CMK (cell line): ENCODE data around the gene BANP.
"Not testable (repeated sequence)": the region's sequence is repeated elsewhere in the genome, so short reads cannot be mapped to it uniquely, and the experiment has no call there.

Source experiments
- DNase-seq: peaks from one replicate; pipeline ENCODE4 v3.0.0-alpha.2; 2010; ENCODE audit warnings: low read depth

BANP gene

DNA sequence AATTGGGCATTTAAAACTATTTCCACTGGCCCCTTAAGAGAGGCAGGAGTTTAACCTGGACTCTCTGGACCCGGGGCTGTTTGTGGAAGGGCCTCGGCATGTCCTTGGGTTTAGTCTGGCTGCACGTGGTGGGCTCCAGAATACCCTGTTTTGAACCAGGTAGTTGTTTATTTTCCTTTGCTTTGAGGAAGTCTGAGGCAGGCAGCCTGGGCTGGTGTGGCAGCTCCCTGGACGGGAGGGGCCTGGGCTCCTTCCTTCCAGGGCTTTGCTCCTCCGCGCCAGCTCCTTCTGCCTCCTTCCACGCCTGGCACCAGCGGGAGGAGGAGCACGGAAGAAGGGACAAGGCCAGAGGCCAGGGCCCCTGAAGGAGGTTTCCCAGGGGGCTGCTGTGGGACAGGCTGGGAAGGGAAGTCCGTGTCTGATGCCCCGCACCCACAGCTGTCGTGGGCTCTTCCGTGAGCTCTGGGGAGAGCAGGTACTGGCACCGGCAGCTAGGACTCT lies 15.5 kb downstream of the BANP start:
- no peak for DNase-seq

DNA sequence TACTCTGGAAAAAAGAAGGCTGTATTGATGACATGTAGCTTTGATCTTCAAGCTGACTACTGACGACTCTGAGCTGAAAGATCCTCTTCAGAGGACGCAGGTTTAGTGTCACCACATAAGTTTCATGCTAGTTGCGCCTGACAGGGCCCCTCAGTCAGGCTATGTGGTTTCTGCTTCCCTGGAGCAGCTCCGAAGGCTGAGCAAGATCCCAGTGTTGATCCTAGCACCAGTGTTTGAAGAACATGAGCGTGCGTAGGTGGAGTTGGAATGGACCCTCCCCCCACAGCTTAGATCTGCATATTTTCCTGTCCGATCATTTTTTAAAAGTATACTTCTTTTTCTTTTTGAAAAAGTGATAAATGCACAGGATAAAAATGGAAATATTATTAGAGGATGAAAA lies 17.3 kb downstream of the BANP start:
- no peak for DNase-seq

DNA sequence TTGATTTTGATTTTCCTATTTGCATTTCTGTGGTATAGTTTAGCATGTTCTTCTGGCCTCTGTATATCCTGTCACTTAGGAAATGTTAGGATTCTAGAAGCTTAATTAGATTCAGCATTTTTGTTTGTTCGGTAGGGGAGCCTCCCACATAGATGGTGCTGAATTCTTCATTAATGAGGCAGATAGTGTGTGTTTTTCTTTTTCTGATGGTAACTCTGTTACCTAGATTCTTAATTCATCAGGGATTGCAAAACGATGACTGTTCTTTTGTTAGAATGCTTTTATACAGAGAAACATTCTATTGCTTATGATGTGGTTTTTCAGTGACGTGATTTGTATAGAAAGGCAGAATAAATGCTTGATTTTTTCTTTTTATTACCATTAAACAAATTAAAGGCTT lies 19.0 kb downstream of the BANP start:
- DNase-seq: no peak

DNA sequence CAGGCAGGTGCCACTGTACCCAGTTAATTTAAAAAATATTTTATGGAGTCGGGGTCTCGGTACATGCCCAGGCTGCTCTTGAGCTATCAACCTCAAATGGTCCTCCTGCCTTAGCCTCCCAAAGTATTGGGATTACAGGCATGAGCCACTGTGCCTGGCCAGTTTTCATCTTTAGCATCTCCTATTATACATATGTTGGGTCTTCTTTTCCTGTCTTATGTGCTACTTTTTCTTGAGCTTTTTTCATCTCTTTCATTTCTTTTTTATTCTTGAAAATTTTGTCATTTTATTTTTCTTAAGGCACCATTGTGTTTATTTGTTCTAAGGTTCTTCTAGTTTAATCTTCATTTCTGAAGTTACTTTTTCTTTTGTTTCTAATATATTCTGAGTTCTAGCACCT lies 20.7 kb downstream of the BANP start:
- DNase-seq: no peak

DNA sequence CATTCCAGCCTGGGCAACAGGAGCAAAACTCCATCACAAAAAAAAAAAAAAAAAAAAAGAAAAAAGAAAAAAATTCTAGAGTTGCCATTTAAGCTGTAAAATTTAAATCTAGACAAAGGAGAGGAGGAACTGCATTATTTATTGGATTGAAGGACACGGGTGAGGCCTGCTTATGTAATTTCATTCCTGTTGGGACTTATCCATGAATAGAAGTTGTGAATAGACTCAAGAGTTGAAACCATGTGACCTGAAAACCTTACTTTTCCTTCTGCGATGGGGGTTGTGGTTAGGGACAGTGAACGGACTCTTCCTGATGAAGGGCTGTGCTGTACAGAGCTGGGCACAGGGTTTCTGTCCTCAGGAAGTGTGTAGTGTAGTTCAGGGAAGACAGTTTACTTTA lies 22.5 kb downstream of the BANP start:
- DNase-seq: no peak

DNA sequence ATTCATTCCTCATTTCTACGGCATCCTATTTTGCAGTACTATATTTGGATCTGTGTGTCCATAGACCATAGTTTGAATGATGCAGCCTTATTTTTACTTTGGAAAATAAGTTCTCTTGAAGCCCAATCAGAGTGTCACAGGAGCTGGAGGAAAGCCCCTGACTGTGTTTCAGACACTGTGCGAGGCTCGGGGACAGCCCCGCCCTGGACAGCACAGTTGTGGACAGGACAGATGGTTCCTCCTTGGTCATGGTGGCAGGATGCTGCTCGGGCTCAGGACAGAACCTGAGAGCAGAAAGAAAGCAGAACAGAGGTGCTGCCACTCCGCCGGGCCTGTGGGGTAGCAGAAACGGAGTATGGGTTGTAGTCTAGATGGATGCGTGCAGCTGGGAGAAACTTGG lies 22.9 kb downstream of the BANP start:
- no peak for DNase-seq

DNA sequence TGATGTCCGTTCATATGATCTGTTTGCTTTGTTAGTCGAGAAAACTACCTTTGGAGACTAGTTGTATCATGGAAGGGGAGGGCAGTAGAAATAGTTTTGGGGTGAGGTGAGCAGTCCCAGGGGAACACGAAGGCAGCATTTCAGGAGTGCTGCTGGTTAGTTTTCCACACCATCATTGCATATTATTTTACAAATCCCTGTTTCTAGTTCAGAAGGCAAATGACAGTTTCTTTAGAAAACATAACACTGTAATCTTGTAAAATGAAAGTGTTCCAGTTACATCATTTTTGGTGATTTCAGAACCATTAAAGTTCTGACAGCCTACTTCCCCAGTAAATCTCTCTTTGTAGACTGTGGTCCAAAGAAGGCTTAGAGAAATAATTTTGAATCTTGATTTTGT lies 25.4 kb downstream of the BANP start:
- DNase-seq: no peak

DNA sequence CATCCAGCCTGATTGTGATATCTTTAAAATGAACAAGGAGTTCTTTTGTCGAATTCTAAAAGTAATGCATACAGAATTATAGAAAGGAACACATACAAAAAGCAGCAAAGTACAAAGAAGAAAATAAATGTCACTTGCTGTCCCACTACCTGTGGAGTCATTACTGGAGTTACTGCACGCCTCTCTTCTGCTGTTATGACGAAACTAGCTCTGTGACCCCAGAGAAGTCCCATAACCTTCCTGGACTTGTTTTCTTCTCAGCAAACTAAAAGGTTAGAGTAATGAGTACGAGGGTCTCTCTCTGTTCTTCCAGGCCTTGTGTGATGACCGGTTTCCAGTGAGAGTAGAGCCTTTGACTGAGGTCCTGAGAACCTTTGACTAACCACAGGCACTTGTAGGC lies 26.9 kb downstream of the BANP start:
- DNase-seq: no peak

DNA sequence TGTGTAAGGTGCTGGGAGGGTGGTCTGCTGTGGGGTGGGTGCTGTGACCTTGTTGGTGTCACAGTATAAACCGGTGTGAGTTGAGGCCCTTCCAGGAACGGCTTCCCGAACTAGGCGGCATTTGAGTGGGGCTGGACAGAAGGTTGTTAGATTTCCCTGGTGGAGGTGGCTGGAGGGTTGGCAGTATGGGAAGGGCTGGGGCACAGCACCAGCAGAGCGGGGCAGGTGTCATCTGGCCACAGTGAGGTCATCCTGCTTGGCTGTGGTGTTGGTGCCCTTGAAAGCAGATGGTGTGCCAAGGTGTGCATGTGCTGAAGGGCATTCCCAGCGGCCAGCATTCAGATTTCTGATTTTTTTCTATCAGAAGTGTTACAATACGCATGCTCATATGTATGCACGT lies 28.1 kb downstream of the BANP start:
- DNase-seq: no peak

DNA sequence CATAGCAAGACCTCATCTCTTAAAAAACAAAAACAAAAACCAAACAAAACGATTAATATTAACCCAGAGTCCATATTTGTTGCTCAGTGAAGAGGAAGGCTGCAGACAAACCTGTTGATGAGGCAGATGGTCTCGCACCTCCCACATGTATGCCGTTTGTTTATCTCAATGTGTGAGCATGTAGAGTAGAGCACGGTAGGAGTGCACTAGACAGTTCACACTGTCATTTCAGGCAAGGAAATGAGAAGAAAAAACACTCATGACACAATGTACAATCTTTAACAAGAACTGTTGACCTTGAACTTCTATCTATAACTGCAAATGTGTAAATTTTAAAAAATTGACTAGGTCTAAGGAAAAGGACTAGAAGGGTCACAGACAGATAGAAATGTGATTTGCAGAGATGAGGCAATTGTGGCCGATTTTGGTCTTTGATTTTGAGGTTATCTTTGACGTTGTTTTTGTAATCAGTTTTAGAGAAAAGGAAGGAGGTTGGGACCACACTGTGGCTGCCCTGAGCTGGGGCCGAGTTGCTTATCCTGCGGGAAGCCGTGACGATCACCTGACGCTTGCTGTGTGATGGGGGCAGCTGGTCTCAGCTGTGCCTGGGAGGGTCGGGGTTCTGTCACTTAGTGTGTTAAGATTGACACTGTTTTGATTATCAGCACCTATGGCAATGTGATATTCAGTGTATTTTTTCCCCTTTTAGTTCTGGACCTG lies 28.8 kb downstream of the BANP start:
- not testable (repeated sequence) for DNase-seq

DNA sequence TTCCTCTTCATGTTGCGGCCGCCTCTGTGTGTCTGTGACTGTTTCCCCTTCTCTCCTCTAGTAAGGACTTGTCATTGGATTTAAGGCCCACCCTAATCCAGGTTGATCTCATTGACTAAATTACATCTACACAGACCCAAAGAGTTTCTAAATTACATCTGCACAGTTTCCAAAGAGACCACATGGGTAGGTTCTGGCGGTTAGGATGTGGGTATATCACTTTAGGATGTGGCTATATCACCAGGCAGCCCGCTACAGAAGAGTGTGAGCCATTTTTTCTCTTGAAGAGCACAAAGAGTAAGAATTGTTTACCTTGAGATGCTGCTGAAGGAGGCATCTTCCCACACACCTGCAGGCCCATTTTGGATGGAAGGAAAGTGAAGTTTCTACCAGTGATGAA lies 30.1 kb downstream of the BANP start:
- not testable (repeated sequence) for DNase-seq

DNA sequence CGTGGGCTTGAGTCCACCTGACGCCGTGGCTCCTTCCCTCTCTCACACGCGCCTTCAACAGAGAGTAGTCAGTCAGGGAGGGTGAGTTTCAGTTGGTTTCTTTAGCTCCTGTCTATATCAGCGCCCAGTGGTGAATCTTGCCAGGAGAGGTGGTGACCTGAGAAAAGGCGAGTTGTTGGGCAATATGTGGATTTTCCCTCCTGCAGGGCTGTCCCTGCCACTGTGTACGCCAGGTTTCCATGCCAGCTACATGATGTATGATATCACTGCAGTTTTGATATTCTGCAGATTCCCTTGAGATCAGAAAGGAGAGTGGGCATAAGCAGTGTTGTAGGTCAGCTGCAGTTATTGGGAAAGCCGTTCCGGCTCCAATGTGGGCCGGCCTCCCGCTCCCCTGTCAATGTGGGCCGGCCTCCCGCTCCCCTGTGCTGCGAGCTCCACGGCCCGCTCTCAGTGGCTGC lies 31.4 kb downstream of the BANP start:
- DNase-seq: no peak

DNA sequence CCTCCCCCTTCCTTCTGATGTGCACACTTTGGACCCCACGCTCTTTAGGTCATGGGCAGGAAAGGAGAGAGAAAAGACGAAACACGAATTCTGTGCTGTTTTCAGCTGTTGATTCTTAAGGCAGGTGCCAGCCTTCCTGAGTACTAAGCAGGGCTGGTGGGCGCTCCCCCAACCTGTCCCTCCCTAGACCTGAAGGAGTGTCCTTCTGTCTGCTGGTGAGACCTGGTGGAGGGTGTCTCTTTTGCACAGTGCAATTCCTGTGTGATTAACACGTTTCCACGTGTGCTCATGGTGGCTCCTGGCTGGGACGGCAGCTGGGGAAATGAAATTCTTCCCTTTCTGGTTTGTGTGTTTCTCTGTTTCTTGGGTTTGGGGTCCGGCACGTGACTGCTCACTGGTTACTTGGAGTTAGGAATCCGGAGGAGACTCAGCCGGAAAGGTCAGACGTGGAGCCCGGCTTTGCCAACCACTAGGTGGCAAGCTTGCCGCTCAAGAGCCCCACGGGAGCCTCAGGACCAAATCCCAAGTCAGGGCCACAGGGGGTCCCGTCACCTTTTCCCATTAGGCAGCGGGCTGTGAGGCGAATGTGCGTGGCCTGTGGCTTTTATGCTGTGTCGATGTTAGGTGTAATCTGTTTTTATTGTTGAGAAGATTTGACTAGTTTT lies 32.0 kb downstream of the BANP start:
- DNase-seq: not testable (repeated sequence)

DNA sequence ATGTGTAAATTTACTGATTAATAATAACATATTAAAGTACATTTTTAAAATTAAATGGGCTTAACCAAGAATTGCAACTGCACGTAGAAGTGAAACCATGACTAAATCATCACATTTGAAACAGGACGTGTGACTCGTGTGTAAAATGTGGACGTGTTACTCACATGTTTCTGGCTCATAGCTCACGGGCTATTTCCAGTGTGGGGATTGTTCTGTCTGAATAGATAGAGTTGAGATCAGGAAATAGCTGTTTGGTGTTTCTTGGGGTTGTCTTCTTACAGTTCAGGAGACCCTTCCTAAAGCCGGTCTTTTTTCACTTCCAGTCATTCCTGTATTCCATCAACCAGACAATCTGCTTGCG lies 32.5 kb downstream of the BANP start:
- DNase-seq: not testable (repeated sequence)

DNA sequence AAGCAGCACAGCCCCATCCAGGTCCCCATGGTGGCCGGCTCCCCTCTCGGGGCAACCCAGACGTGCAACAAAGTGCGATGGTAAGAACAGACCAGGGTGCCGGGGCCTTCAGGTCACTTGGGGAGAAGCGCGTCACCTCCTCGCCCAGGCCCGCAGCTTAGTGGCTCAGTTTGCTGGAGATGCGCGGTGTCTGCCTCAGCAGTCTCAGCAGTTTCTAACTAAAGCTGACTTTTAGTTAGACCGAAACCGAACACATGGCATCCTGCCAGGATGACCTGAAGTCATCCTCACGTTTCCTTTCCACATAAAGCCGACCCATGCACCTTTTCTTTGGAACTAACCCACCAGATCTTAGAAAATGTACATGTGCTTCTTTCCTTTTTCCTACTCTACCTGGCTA lies 32.9 kb downstream of the BANP start:
- DNase-seq: not testable (repeated sequence)

DNA sequence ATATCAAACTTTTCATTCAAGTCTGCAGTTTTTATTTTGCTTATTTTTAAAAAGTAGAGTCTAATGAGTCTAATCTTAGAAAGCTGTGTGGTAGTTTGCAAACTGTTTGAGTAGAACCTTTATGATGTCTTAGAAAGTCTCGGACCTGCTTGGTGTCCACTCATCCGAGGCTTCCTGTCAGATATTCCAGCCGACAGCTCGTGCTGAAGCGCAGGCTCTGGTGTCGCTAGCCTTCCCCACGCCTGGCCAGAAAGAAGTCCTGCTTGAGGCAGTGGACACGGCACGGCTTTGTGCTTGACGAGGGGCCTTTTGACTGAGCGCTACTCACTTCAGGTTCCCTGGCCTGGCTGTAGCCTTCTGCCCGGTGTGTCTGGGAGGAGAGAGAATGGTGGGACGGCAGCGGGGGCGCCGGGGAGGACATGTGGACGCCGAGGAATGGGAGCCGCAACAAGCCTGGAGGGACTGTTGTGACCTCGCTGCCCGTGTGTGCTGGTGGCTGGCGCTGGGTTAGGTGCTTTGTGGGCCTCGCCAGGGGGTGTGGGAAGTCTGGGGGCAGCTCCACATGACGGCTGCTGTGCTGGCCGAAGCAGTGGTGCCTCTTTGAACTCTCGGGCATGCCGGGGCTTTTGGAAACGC lies 33.5 kb downstream of the BANP start:
- no peak for DNase-seq

DNA sequence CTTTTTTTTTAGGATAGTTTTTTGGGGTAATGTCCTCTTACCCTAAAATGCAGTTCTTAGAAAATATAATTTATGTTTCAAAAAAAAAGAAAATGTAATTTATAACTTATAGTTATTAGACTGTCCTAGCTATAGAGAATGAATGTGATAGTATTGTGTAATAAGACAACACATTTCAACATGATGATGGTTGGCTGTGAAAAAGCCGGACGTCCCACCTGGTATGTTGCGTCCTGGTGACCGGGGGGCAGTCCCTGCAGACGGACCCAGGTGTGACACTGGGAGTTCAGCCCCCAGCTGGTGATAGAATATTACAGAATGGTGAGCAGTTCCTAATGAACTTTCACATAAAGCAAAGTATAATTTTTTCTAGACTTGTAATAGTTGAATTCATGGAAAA lies 34.3 kb downstream of the BANP start:
- DNase-seq: not testable (repeated sequence)

DNA sequence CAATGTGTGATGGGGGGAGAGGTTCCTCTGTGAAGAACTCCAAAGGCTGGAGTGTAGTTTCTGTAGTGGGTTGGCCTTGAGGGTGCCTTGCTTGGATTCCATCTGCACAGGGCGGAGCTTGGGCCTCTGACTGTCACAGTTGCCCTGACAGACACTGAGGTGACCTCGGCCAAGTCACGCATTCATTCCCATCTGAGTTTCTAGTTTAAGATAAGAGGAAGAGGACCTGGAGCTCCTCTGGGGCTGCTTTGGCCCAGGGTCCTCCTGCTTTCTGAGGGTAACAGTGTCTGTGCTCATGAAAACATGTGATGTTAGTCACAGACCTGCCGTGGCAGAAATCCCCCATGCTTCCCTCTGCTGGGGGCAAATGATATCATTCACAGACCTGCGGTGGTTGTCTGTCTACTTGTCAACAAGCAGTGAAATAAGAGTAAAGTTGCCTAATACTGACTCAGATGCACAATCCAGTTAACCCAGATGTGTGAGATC lies 35.2 kb downstream of the BANP start:
- DNase-seq: not testable (repeated sequence)

DNA sequence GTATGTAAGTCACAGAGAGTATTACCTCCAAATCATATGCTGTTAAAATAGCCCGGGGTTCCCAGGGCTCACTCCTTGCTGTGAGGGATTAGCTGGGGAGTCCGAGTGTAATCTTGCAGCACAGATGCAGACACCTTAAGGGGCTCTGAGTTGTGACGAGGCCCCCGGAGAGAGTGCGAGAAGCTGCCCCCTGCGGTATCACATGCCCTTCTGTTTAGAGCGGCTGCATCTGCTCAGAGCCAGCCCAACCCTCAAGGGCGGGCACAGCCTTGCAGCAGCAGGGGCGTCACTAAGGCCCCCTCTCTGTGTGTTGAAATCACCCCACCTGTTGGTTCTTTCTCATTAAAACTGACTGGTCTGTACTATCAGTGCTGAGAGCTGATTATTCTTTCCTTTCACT lies 37.4 kb downstream of the BANP start:
- not testable (repeated sequence) for DNase-seq

DNA sequence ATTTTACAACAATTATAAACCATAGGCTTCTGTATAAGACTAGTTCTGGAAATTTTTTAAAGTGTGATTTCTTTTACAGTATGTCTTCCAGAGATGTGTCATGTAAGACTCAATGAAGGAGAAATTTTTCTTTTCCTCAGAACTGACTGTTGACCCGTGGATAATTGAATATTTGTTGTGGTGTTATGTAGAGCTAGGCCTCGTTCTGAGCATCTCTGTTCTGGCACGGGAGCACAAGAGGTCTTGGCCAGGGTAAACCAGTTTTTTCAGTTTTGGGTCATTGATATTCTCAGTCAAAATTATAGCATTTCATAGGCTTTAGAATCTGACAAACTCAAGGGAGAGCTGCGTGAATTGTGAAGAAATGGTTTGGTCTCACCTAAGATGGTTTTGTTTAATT lies 39.0 kb downstream of the BANP start:
- not testable (repeated sequence) for DNase-seq

DNA sequence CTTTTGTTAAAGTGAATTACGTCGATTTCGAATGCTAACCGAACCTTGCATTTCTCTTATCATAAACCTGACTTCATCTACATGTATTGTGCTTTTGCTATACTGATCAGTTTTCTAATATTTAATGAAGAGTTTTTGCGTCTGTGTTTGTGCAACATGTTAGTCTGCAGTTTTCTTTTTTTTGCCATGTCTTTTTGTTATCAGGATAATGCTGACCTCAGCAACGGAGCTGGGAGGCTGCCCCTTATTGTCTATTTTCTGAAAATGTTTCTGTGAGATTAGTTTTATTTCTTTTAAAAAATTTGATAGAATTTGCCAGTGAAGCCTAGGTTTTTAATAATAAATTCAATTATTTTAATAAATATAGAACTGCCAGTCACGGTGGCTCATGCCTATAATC lies 40.9 kb downstream of the BANP start:
- DNase-seq: not testable (repeated sequence)

DNA sequence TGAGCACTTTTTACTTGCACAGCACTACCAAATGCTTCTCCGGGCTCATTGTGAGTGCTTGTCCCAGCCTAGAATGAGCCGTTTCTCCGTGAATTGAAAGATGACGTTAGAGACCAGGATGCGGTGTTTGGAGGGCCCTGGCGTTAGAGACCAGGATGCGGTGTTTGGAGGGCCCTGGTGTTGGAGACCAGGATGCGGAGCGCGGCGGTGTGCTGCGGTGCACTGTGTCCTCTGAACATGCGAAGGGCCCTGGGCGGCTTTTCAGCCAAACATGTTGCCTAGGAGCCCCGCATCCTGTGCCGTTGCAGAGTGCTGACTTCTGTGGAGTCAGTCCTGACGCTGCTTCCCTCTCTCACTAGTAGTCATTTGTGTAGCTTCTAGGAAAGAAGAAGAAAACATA lies 42.7 kb downstream of the BANP start:
- DNase-seq: no peak

DNA sequence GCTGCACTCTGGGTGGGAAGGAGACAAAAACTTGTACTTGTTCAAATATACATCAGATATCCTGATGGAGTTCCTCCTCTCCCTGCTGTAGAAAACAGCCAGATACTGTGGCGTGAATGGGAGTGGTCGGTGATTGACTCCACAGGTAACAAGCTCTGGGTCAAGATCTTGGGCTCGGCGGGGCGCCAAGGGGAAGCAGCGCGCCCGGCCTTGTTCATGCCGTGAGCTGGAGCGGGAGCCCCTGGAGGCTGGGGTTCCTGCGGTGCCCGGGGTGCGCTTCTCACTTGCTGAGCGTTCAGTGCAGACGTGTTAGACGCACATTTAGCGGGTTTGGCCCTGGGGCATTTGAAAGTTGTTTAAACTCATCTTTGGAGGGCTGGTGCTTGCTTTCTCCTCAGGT lies 44.4 kb downstream of the BANP start:
- DNase-seq: no peak
